SK-N-SH (cell line): Measurements from ENCODE around the gene SH3RF1. TPM values are rescaled to one million over a fixed set of nuclear protein-coding genes. Genes with fewer than 3 reads are reported as not detected.

Source experiments
- CTCF ChIA-PET: fragments of 300-600, 350-600 bp; formaldehyde crosslinking; extraction: SDS; loops from one replicate; lab custom pipeline; 2021; lab: Yijun Ruan, JAX
- POLR2A ChIA-PET: fragments of 350-600 bp; sonication (Branson Sonifier 250); formaldehyde crosslinking; extraction: SDS; loops from one replicate; lab custom pipeline; 2020; ENCODE audit warnings: antibody characterized with exemption, inconsistent platforms; lab: Yijun Ruan, JAX
- DNase-seq: peaks from one replicate; pipeline ENCODE4 v3.0.0; 2012
- H2AFZ ChIP-seq: fragments of 200-600 bp; sonication (generic); 2 replicates; pipeline ENCODE4 v1.8.1; 2016; ENCODE audit warnings: antibody characterized with exemption, mild to moderate bottlenecking, low read depth
- H3F3A ChIP-seq: fragments of 200-600 bp; sonication (generic); replicated peaks from 2 replicates; pipeline ENCODE3; 2016; ENCODE audit warnings: antibody characterized with exemption, mild to moderate bottlenecking; ENCODE audit not compliant: insufficient read depth
- H3K27ac ChIP-seq, 2 experiments: fragments of 200-500 bp in 1 of 2; fragments of 200-600 bp in 1 of 2; sonication (Bioruptor generic) in 1 of 2; sonication (generic), shearing (Covaris generic) in 1 of 2; 2 replicates each; pipeline versions ENCODE4 v1.5.1 to v1.6.1; 2014 to 2016; ENCODE audit warnings: low read depth in 2 of 2, inconsistent platforms in 1 of 2, low read length in 1 of 2, mild to moderate bottlenecking in 1 of 2, mixed read lengths in 1 of 2
- H3K27me3 ChIP-seq: fragments of 200-600 bp; sonication (generic), shearing (Covaris generic); 2 replicates; pipeline ENCODE4 v1.6.1; 2016; ENCODE audit warnings: mixed run types; ENCODE audit not compliant: insufficient read depth
- H3K36me3 ChIP-seq, 2 experiments: fragments of 200-500 bp in 1 of 2; fragments of 200-600 bp in 1 of 2; sonication (Bioruptor generic) in 1 of 2; sonication (generic) in 1 of 2; replicated peaks in 1 of 2; 2 replicates each; pipeline versions ENCODE3 to v1.5.1; 2014 to 2016; ENCODE audit warnings: low read length in 1 of 2, mild to moderate bottlenecking in 1 of 2; ENCODE audit not compliant: insufficient read depth in 2 of 2, control insufficient read depth in 1 of 2
- H3K4me1 ChIP-seq, 2 experiments: fragments of 200-500 bp in 1 of 2; fragments of 200-600 bp in 1 of 2; sonication (Bioruptor generic) in 1 of 2; sonication (generic), shearing (Covaris generic) in 1 of 2; 2 replicates each; pipeline versions ENCODE4 v1.5.1 to v1.6.1; 2014 to 2016; ENCODE audit warnings: low read depth in 1 of 2, low read length in 1 of 2, mixed run types in 1 of 2; ENCODE audit not compliant: insufficient read depth in 2 of 2, control insufficient read depth in 1 of 2
- H3K4me2 ChIP-seq: fragments of 200-600 bp; sonication (generic), shearing (Covaris generic); 2 replicates; pipeline ENCODE4 v1.6.1; 2017; ENCODE audit warnings: mixed run types
- H3K4me3 ChIP-seq, 2 experiments: fragments of 200-500 bp in 1 of 2; fragments of 200-600 bp in 1 of 2; sonication (Bioruptor generic) in 1 of 2; sonication (generic), shearing (Covaris generic) in 1 of 2; 2 replicates each; pipeline versions ENCODE4 v1.5.1 to v1.8.1; 2014 to 2016; ENCODE audit warnings: low read depth in 2 of 2, inconsistent platforms in 1 of 2, low read length in 1 of 2, mild to moderate bottlenecking in 1 of 2, mixed read lengths in 1 of 2, moderate library complexity in 1 of 2
- H3K79me2 ChIP-seq: fragments of 200-600 bp; sonication (generic); 2 replicates; pipeline ENCODE4 v1.8.1; 2017; ENCODE audit warnings: mild to moderate bottlenecking; ENCODE audit not compliant: insufficient read depth
- H3K9ac ChIP-seq: fragments of 200-600 bp; sonication (generic); 2 replicates; pipeline ENCODE4 v1.6.1; 2017; ENCODE audit warnings: mixed run types
- H3K9me2 ChIP-seq: fragments of 200-600 bp; sonication (generic); 2 replicates; pipeline ENCODE4 v1.6.1; 2017; ENCODE audit warnings: mixed run types
- H3K9me3 ChIP-seq: fragments of 200-600 bp; sonication (generic); 2 replicates; pipeline ENCODE4 v1.6.1; 2017; ENCODE audit warnings: mixed run types, mild to moderate bottlenecking, moderate library complexity
- H4K20me1 ChIP-seq: fragments of 200-600 bp; sonication (generic); 2 replicates; pipeline ENCODE4 v1.6.1; 2017; ENCODE audit warnings: mild to moderate bottlenecking, mixed run types; ENCODE audit not compliant: insufficient read depth
- EP300 ChIP-seq, 2 experiments: IDR thresholded peaks; 2 replicates each; pipeline versions ENCODE4 v1.4.0 to v1.6.1; 2012; ENCODE audit warnings: borderline replicate concordance in 1 of 2, low read depth in 1 of 2, low read length in 1 of 2
- FOSL2 ChIP-seq: IDR thresholded peaks from 2 replicates; pipeline ENCODE4 v1.4.0; 2012; ENCODE audit warnings: low read depth, mild to moderate bottlenecking, moderate library complexity, borderline replicate concordance
- JUND ChIP-seq: IDR thresholded peaks from 2 replicates; pipeline ENCODE4 v1.4.0; 2012
- MEF2A ChIP-seq: IDR thresholded peaks from 2 replicates; pipeline ENCODE4 v1.4.0; 2012; ENCODE audit warnings: low read depth, borderline replicate concordance
- NFIC ChIP-seq: IDR thresholded peaks from 2 replicates; pipeline ENCODE4 v1.4.0; 2012; ENCODE audit warnings: borderline replicate concordance
- NRF1 ChIP-seq: IDR thresholded peaks from 2 replicates; pipeline ENCODE4 v1.6.1; 2012; ENCODE audit warnings: low read depth, mild to moderate bottlenecking, low read length
- POLR2AphosphoS5 ChIP-seq: IDR thresholded peaks from 2 replicates; pipeline ENCODE4 v1.6.1; 2012; ENCODE audit warnings: low read depth, low read length
- RCOR1 ChIP-seq: fragments of 150-350 bp; IDR thresholded peaks from 2 replicates; pipeline ENCODE4 v1.6.1; 2017; ENCODE audit warnings: antibody characterized with exemption, low read length
- RFX5 ChIP-seq: IDR thresholded peaks from 2 replicates; pipeline ENCODE4 v1.6.1; 2012; ENCODE audit warnings: mild to moderate bottlenecking, improper control_type of control experiment, low read length
- RXRA ChIP-seq: IDR thresholded peaks from 2 replicates; pipeline ENCODE4 v1.4.0; 2012; ENCODE audit warnings: low read depth, mild to moderate bottlenecking, borderline replicate concordance
- SMC3 ChIP-seq: IDR thresholded peaks from 2 replicates; pipeline ENCODE4 v1.6.1; 2012; ENCODE audit warnings: low read depth, low read length, improper control_type of control experiment
- TCF12 ChIP-seq: IDR thresholded peaks from 2 replicates; pipeline ENCODE4 v1.4.0; 2012
- TEAD4 ChIP-seq: IDR thresholded peaks from 2 replicates; pipeline ENCODE4 v1.4.0; 2012; ENCODE audit warnings: mild to moderate bottlenecking, borderline replicate concordance; ENCODE audit not compliant: insufficient read depth
- WGBS: methylation state at CpG from one replicate; pipeline ENCODE4 v1.1.6; 2017; ENCODE audit warnings: low lambda C conversion rate; 5-methylcytosine and 5-hydroxymethylcytosine counted together
- polyA plus RNA-seq, 3 experiments: library from polyadenylated mRNA; depleted of rRNA; stranded (reverse); fragments of >200 nt; gene quantifications; 2 replicates each; pipeline ENCODE4 v1.2.3, GENCODE V29; 2012
- TF ChIP-seq, protein P1 (sequence below): IDR thresholded peaks from 2 replicates; pipeline ENCODE4 v1.6.1; 2012; ENCODE audit warnings: mild to moderate bottlenecking, low read depth, low read length, moderate library complexity
- TF ChIP-seq, protein P2 (sequence below): IDR thresholded peaks from 2 replicates; pipeline ENCODE4; 2012

The SH3RF1 gene
- polyA plus RNA-seq, 1 of the 3 experiments (the other 2 are of a cell fraction) = 22.0 TPM

DNA sequence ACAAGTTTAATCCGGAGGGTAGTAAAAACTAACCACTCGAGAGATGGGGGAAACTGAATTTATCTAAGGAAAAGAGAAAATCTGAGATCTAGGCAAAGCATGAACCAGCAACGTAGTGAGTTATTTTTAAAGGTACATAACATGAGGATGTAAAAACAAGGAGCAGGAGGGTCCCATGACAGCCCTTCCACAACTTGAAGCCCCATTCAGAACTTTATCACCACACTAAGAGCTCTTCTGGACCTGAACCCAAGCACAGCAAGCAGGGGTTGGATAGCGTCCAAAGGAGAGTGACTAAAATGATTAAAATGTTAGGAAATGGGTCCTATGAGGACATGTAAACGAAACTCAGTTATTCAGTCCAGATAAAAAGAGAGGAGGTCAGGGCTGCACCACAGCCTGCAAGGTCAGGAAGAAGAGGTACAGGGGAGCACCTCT lies 16.2 kb downstream of the SH3RF1 start:
- Histone ChIP-seq H3K4me1 (peaks cover 44 to 78% of the 10 kb centered on the region in 2 experiments), H2AFZ (no peak overlapping the region), H3F3A (peaks cover 60% of the 10 kb centered on the region), H3K9me3 (no peaks in the 10 kb centered on the region), H3K27ac (peak overlapping the region; percentile 73 to 91; a peak in 3 of 4 replicates), H3K9me2 (no peaks in the 10 kb centered on the region)
- POLR2A ChIA-PET = no interaction called here
- 29% methylated on average over 5 of the region's 5 CpGs for WGBS
- TF ChIP-seq SMC3 = no peak
- TF ChIP-seq TCF12 = peak; percentile 63
- TF ChIP-seq EP300 (IDR thresholded peaks at IDR 0.05; ENCODE audit: borderline replicate concordance in 1 of 2, low read depth in 1 of 2, low read length in 1 of 2) = peak in 1 of 2 experiments; percentile 39; a peak in 1 of 4 replicates
- no peak for TF ChIP-seq NRF1
- TF ChIP-seq JUND = peak; percentile 71
- TF ChIP-seq MEF2A = no peak
- TF ChIP-seq, protein P1, sequence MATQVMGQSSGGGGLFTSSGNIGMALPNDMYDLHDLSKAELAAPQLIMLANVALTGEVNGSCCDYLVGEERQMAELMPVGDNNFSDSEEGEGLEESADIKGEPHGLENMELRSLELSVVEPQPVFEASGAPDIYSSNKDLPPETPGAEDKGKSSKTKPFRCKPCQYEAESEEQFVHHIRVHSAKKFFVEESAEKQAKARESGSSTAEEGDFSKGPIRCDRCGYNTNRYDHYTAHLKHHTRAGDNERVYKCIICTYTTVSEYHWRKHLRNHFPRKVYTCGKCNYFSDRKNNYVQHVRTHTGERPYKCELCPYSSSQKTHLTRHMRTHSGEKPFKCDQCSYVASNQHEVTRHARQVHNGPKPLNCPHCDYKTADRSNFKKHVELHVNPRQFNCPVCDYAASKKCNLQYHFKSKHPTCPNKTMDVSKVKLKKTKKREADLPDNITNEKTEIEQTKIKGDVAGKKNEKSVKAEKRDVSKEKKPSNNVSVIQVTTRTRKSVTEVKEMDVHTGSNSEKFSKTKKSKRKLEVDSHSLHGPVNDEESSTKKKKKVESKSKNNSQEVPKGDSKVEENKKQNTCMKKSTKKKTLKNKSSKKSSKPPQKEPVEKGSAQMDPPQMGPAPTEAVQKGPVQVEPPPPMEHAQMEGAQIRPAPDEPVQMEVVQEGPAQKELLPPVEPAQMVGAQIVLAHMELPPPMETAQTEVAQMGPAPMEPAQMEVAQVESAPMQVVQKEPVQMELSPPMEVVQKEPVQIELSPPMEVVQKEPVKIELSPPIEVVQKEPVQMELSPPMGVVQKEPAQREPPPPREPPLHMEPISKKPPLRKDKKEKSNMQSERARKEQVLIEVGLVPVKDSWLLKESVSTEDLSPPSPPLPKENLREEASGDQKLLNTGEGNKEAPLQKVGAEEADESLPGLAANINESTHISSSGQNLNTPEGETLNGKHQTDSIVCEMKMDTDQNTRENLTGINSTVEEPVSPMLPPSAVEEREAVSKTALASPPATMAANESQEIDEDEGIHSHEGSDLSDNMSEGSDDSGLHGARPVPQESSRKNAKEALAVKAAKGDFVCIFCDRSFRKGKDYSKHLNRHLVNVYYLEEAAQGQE = no peak
- peak; percentile 88 for TF ChIP-seq NFIC
- TF ChIP-seq TEAD4 = 0 out of 2 replicates have a peak, but pooled peaks have one; percentile 27
- no peak; the same call in 1 of the 2 replicates for TF ChIP-seq POLR2AphosphoS5
- TF ChIP-seq RXRA = peak; percentile 38; the same call in 1 of the 2 replicates
- TF ChIP-seq, protein P2, sequence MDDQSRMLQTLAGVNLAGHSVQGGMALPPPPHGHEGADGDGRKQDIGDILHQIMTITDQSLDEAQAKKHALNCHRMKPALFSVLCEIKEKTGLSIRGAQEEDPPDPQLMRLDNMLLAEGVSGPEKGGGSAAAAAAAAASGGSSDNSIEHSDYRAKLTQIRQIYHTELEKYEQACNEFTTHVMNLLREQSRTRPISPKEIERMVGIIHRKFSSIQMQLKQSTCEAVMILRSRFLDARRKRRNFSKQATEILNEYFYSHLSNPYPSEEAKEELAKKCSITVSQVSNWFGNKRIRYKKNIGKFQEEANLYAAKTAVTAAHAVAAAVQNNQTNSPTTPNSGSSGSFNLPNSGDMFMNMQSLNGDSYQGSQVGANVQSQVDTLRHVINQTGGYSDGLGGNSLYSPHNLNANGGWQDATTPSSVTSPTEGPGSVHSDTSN = peak; percentile 59; the same call in 1 of the 2 replicates
- no peak for TF ChIP-seq RCOR1
- TF ChIP-seq RFX5 = no peak
- peak; percentile 35; the same call in 1 of the 2 replicates for TF ChIP-seq FOSL2
- TF ChIP-seq, all 33 proteins: peak for 8
- peak overlapping the region; percentile 56 for H3K4me2 ChIP-seq
- peaks cover 99% of the 10 kb centered on the region for H3K79me2 ChIP-seq
- peaks cover 0 to 9% of the 10 kb centered on the region in 2 experiments for H3K36me3 ChIP-seq
- CTCF ChIA-PET = interaction anchor here (1.2 to 2.5 kb wide), 4 partner anchors 11 to 312 kb away, joined by 3 to 12 read pairs (median 3); no protein-coding TSS in a partner anchor
- H3K9ac ChIP-seq = peak overlapping the region; percentile 26; the same call in 1 of the 2 replicates
- H4K20me1 ChIP-seq = peaks cover 79% of the 10 kb centered on the region
- H3K4me3 ChIP-seq = peak overlapping the region in 1 of 2 experiments; percentile 28; a peak in 2 of 4 replicates
- no peaks in the 10 kb centered on the region for H3K27me3 ChIP-seq
- no peak for DNase-seq
